ENCODE results near the gene UROC1. TPM values are rescaled to one million over a fixed set of nuclear protein-coding genes. Genes with fewer than 3 reads are reported as not detected.

UROC1 gene
- total and polyA plus RNA-seq, 2 donors: 0.07 to 0.38 TPM

- H3K27ac ChIP-seq (ENCODE audit: low read depth in 1 of 2, low read length in 1 of 2): no peak overlapping the region
- WGBS: 95% methylated on average over 16 of the region's 16 CpGs
- no peak overlapping the region for H3K4me3 ChIP-seq (ENCODE audit: low read length in 2 of 2)
- no peaks in the 10 kb centered on the region for H3K9me3 ChIP-seq (ENCODE audit: control insufficient read depth in 2 of 2, insufficient read depth in 1 of 2, low read length in 1 of 2)
- no peak for DNase-seq (ENCODE audit: low read depth in 6 of 9, low spot score in 9 of 9)
- no peaks in the 10 kb centered on the region for H3K36me3 ChIP-seq (ENCODE audit: control insufficient read depth in 2 of 2, insufficient read depth in 2 of 2, low read length in 1 of 2)
- H3K27me3 ChIP-seq (ENCODE audit: control insufficient read depth in 2 of 2, insufficient read depth in 1 of 2, low read length in 1 of 2): no peaks in the 10 kb centered on the region
- peaks cover 0 to 10% of the 10 kb centered on the region in 2 donors for H3K4me1 ChIP-seq (ENCODE audit: control insufficient read depth in 2 of 2, insufficient read depth in 2 of 2, low read length in 2 of 2)
Measured at GRCh38 chr3:126481808-126482502, 35.6 kb downstream of the UROC1 start.

GRCh38 chr3:126480861-126481260 is 36.7 kb downstream of the UROC1 start:
- 92% methylated on average over 8 of the region's 8 CpGs for WGBS
- no peak overlapping the region for H3K27ac ChIP-seq (ENCODE audit: low read depth in 1 of 2, low read length in 1 of 2)
- no peak overlapping the region for H3K4me3 ChIP-seq (ENCODE audit: low read length in 2 of 2)
- no peaks in the 10 kb centered on the region for H3K9me3 ChIP-seq (ENCODE audit: control insufficient read depth in 2 of 2, insufficient read depth in 1 of 2, low read length in 1 of 2)
- no peak for DNase-seq (ENCODE audit: low read depth in 6 of 9, low spot score in 9 of 9)
- H3K27me3 ChIP-seq (ENCODE audit: control insufficient read depth in 2 of 2, insufficient read depth in 1 of 2, low read length in 1 of 2): no peaks in the 10 kb centered on the region
- peaks cover 5 to 12% of the 10 kb centered on the region in 2 donors for H3K4me1 ChIP-seq (ENCODE audit: control insufficient read depth in 2 of 2, insufficient read depth in 2 of 2, low read length in 2 of 2)
- no peaks in the 10 kb centered on the region for H3K36me3 ChIP-seq (ENCODE audit: control insufficient read depth in 2 of 2, insufficient read depth in 2 of 2, low read length in 1 of 2)

- Histone ChIP-seq H3K27ac (ENCODE audit: low read depth in 1 of 2, low read length in 1 of 2) (no peak overlapping the region), H3K36me3 (ENCODE audit: control insufficient read depth in 2 of 2, insufficient read depth in 2 of 2, low read length in 1 of 2) (no peaks in the 10 kb centered on the region), H3K27me3 (ENCODE audit: control insufficient read depth in 2 of 2, insufficient read depth in 1 of 2, low read length in 1 of 2) (no peaks in the 10 kb centered on the region), H3K9me3 (ENCODE audit: control insufficient read depth in 2 of 2, insufficient read depth in 1 of 2, low read length in 1 of 2) (no peaks in the 10 kb centered on the region), H3K4me1 (ENCODE audit: control insufficient read depth in 2 of 2, insufficient read depth in 2 of 2, low read length in 2 of 2) (peaks cover 5 to 12% of the 10 kb centered on the region in 2 donors), H3K4me3 (ENCODE audit: low read length in 2 of 2) (no peak overlapping the region)
- 85% methylated on average over 5 of the region's 5 CpGs for WGBS
- DNase-seq (ENCODE audit: low read depth in 6 of 9, low spot score in 9 of 9): no peak
Measured at GRCh38 chr3:126480206-126480605, 37.4 kb downstream of the UROC1 start.

GRCh38 chr3:126479642-126480041 is 37.9 kb downstream of the UROC1 start:
- WGBS: 85% methylated on average over 1 of the region's 1 CpG
- H3K27ac ChIP-seq (ENCODE audit: low read depth in 1 of 2, low read length in 1 of 2): no peak overlapping the region
- H3K9me3 ChIP-seq (ENCODE audit: control insufficient read depth in 2 of 2, insufficient read depth in 1 of 2, low read length in 1 of 2): peaks cover 0 to 2% of the 10 kb centered on the region in 2 donors
- DNase-seq (ENCODE audit: low read depth in 6 of 9, low spot score in 9 of 9): no peak
- H3K36me3 ChIP-seq (ENCODE audit: control insufficient read depth in 2 of 2, insufficient read depth in 2 of 2, low read length in 1 of 2): no peaks in the 10 kb centered on the region
- H3K4me3 ChIP-seq (ENCODE audit: low read length in 2 of 2): no peak overlapping the region
- H3K27me3 ChIP-seq (ENCODE audit: control insufficient read depth in 2 of 2, insufficient read depth in 1 of 2, low read length in 1 of 2): no peaks in the 10 kb centered on the region
- peaks cover 5 to 12% of the 10 kb centered on the region in 2 donors for H3K4me1 ChIP-seq (ENCODE audit: control insufficient read depth in 2 of 2, insufficient read depth in 2 of 2, low read length in 2 of 2)

GRCh38 chr3:126478581-126479310 is 38.8 kb downstream of the UROC1 start:
- H3K27me3 ChIP-seq (ENCODE audit: control insufficient read depth in 2 of 2, insufficient read depth in 1 of 2, low read length in 1 of 2): no peaks in the 10 kb centered on the region
- peaks cover 0 to 4% of the 10 kb centered on the region in 2 donors for H3K9me3 ChIP-seq (ENCODE audit: control insufficient read depth in 2 of 2, insufficient read depth in 1 of 2, low read length in 1 of 2)
- H3K36me3 ChIP-seq (ENCODE audit: control insufficient read depth in 2 of 2, insufficient read depth in 2 of 2, low read length in 1 of 2): no peaks in the 10 kb centered on the region
- H3K4me3 ChIP-seq (ENCODE audit: low read length in 2 of 2): no peak overlapping the region
- H3K27ac ChIP-seq (ENCODE audit: low read depth in 1 of 2, low read length in 1 of 2): no peak overlapping the region
- DNase-seq (ENCODE audit: low read depth in 6 of 9, low spot score in 9 of 9): no peak
- H3K4me1 ChIP-seq (ENCODE audit: control insufficient read depth in 2 of 2, insufficient read depth in 2 of 2, low read length in 2 of 2): peaks cover 11 to 18% of the 10 kb centered on the region in 2 donors
- 98% methylated on average over 14 of the region's 14 CpGs for WGBS

GRCh38 chr3:126477061-126477380 is 40.6 kb downstream of the UROC1 start:
- DNase-seq (ENCODE audit: low read depth in 6 of 9, low spot score in 9 of 9): no peak
- WGBS: 96% methylated on average over 4 of the region's 4 CpGs
- Histone ChIP-seq H3K4me3 (ENCODE audit: low read length in 2 of 2) (no peak overlapping the region), H3K9me3 (ENCODE audit: control insufficient read depth in 2 of 2, insufficient read depth in 1 of 2, low read length in 1 of 2) (peaks cover 0 to 4% of the 10 kb centered on the region in 2 donors), H3K27me3 (ENCODE audit: control insufficient read depth in 2 of 2, insufficient read depth in 1 of 2, low read length in 1 of 2) (no peaks in the 10 kb centered on the region), H3K36me3 (ENCODE audit: control insufficient read depth in 2 of 2, insufficient read depth in 2 of 2, low read length in 1 of 2) (peaks cover 8 to 10% of the 10 kb centered on the region in 2 donors), H3K4me1 (ENCODE audit: control insufficient read depth in 2 of 2, insufficient read depth in 2 of 2, low read length in 2 of 2) (peaks cover 28 to 35% of the 10 kb centered on the region in 2 donors), H3K27ac (ENCODE audit: low read depth in 1 of 2, low read length in 1 of 2) (no peak overlapping the region)

GRCh38 chr3:126476166-126477060 is 41.2 kb downstream of the UROC1 start:
- Histone ChIP-seq H3K9me3 (ENCODE audit: control insufficient read depth in 2 of 2, insufficient read depth in 1 of 2, low read length in 1 of 2) (peaks cover 0 to 4% of the 10 kb centered on the region in 2 donors), H3K36me3 (ENCODE audit: control insufficient read depth in 2 of 2, insufficient read depth in 2 of 2, low read length in 1 of 2) (peaks cover 12 to 14% of the 10 kb centered on the region in 2 donors), H3K4me3 (ENCODE audit: low read length in 2 of 2) (peak overlapping the region; percentile 68 to 92), H3K4me1 (ENCODE audit: control insufficient read depth in 2 of 2, insufficient read depth in 2 of 2, low read length in 2 of 2) (peaks cover 29 to 38% of the 10 kb centered on the region in 2 donors), H3K27ac (ENCODE audit: low read depth in 1 of 2, low read length in 1 of 2) (peak overlapping the region; percentile 75 to 76), H3K27me3 (ENCODE audit: control insufficient read depth in 2 of 2, insufficient read depth in 1 of 2, low read length in 1 of 2) (no peaks in the 10 kb centered on the region)
- peak in 3 of 9 donors; percentile 50 to 72 (median 54) for DNase-seq (ENCODE audit: low read depth in 6 of 9, low spot score in 9 of 9)
- 19% methylated on average over 55 of the region's 66 CpGs for WGBS

GRCh38 chr3:126475413-126476114 is 42.0 kb downstream of the UROC1 start, which contains the start of gene ZXDC:
Gene ZXDC, minus strand, starts transcription at chr3:126475891. Its CDS starts 26 bp downstream, at chr3:126475865.
- H3K4me1 ChIP-seq (ENCODE audit: control insufficient read depth in 2 of 2, insufficient read depth in 2 of 2, low read length in 2 of 2): peaks cover 29 to 38% of the 10 kb centered on the region in 2 donors
- peak in 8 of 9 donors; percentile 67 to 93 (median 83) for DNase-seq (ENCODE audit: low read depth in 6 of 9, low spot score in 9 of 9)

More at GRCh38 chr3:126475413-126476114, 42.0 kb downstream of the UROC1 start, which contains the start of gene ZXDC:
- H3K4me3 ChIP-seq (ENCODE audit: low read length in 2 of 2): peak within 1 kb of the TSS; percentile 71 to 92
- under 1% methylated on average over 112 of the region's 112 CpGs for WGBS
- peaks cover 16 to 23% of the 10 kb centered on the region in 2 donors for H3K36me3 ChIP-seq (ENCODE audit: control insufficient read depth in 2 of 2, insufficient read depth in 2 of 2, low read length in 1 of 2)
- peak within 1 kb of the TSS; percentile 75 to 93 for H3K27ac ChIP-seq (ENCODE audit: low read depth in 1 of 2, low read length in 1 of 2)
- H3K27me3 ChIP-seq (ENCODE audit: control insufficient read depth in 2 of 2, insufficient read depth in 1 of 2, low read length in 1 of 2): no peaks in the 10 kb centered on the region
- peaks cover 0 to 4% of the 10 kb centered on the region in 2 donors for H3K9me3 ChIP-seq (ENCODE audit: control insufficient read depth in 2 of 2, insufficient read depth in 1 of 2, low read length in 1 of 2)

Measured in thymus (tissue), 11 donors.